ENCODE data around the gene CLEC17A. TPM values are rescaled to one million over a fixed set of nuclear protein-coding genes. Genes with fewer than 3 reads are reported as not detected.

The CLEC17A gene
- total and polyA plus RNA-seq, 2 of the 8 experiments (the other 6 are each of a cell fraction or from before 2014, with no cell fraction given), result not detected

DNA sequence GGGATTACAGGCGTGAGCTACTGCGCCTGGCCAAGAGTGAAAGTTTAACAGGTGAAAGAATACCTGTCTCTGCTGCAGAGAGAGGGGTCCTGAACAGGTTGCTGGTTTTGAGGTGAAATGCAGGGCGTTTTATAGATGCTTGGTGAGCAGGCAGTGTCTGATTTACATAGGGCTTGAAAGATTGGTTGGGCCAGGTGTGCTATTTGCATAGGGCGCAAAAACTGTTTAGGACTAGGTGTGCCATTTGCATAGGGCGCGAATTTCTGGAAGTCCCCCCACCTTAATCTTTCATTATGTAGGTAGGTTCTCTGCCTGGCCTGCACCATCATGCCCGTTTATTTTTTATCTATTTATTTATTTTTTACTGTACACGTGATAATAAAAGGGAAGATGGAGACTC is 6.5 kb upstream of the CLEC17A start (continued):
- TF ChIP-seq TBP (IDR thresholded peaks at IDR 0.05; ENCODE audit: low read depth, low read length), result no peak
- TF ChIP-seq RFX5 (IDR thresholded peaks at IDR 0.05; ENCODE audit: borderline replicate concordance, low read depth, low read length), result no peak
- TF ChIP-seq FOSL1 (IDR thresholded peaks at IDR 0.05; ENCODE audit: insufficient read depth, low read depth, low read length), result no peak
- no peak for TF ChIP-seq CHD2 (IDR thresholded peaks at IDR 0.05; ENCODE audit: low read length)
- no peak for TF ChIP-seq KDM1A (IDR thresholded peaks at IDR 0.05; ENCODE audit: borderline replicate concordance, low read length)
- TF ChIP-seq ASH2L (IDR thresholded peaks at IDR 0.05; ENCODE audit: low read length), result no peak
